Activated CD4-positive, alpha-beta T cell treated with anti-CD3 and anti-CD28 coated beads, Interleukin-10, Interleukin-2, amounts not matched to agents 100 ng/mL and 50 ng/mL, durations not matched to agents 16 hours and 8 hours (primary cell): ENCODE measurements around the gene MIER2.
A peak's percentile ranks its signal among the peaks of the same experiment; 100 is the strongest.
"Not testable (repeated sequence)": the region's sequence is repeated elsewhere in the genome, so short reads cannot be mapped to it uniquely, and the experiment has no call there.

Experiments used
- DNase-seq: peaks from one replicate; pipeline ENCODE4 v3.0.0-alpha.2; 2020

The MIER2 gene

GRCh38 chr19:355536-355935, 10.9 kb upstream of the MIER2 start:
- DNase-seq, result not testable (repeated sequence)

- no peak for DNase-seq
Observed at GRCh38 chr19:355134-355533, 10.5 kb upstream of the MIER2 start.

DNA sequence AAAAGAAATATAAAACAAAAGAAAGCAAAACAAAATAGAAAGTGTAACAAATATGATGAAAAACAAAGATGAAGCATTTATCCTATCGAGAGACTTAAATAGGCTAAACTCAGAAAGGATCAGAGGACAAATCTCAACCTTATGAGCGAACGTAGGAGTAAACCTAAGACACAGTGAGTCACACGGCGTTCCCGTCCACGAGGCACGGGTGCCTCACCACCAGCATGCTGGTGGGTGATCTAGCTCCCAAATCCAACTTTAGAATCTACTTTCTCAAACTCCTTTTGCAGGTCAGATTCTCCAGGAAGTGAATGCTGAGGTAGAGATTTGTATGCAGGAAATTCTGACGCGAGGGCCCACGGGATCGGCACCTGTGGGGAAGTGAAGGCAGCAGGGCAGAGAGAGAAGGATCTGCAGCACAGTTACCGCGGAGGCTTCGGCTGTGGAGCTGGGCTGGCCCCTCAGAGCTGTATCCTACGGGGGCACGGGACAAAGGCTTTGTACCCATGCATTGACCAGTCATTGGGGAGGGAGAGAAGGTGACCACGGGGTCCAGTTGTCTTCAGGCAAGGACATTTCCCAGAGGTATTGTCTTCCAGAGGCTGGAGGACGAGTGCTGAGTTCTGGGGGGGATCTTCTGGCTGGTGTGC, 7.5 kb upstream of the MIER2 start:
- no peak for DNase-seq

DNA sequence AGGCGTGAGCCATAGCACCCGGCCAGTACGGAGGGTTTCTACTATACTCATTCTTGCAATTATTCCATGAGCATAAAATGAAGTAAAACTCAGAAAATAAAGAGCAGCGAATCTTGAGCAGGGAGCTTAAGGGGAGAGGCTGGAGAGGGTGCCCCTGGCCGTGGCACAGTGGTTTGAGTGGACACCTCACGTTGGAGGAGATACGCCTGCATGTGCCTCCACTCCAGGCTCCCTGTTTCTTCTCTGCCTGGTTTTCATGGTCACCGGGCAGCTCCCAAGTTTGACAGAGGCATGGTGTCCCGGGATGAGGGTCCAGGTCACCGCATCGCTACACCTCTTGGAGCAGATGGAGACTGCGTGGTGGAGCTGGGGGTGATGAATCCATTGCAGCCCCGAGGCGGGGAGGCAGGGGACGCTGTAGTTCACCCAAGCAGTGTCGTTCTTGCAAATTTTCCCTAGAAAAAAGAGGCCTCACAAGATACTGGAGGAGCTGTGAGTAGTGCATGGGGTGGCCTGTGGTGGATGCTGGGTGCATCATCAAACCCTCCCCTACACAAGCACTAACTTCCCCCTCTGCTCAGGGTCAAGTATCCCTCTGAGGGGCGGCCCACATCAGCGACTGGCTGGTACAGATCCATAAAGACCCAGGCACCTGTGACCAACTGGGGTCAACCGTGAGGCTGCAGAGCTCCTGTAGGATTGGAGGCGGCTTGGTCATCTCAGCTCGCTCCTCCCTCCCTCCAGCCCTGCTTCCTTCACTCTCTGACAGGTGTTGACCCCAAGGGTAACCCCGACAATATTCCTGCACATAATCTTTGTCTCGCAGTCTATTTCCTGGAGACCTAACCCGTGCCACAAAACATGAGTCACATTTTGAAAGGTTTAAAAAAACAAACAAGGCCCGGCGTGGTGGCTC, 3.6 kb upstream of the MIER2 start:
- DNase-seq, result no peak

GRCh38 chr19:345320-345879, 804 bp upstream of the MIER2 start:
- DNase-seq, result no peak

- DNase-seq, result peak; percentile 22
Observed at GRCh38 chr19:343941-344624, 513 bp downstream of the MIER2 start.

- no peak for DNase-seq
Observed at GRCh38 chr19:343451-343931, 1.1 kb downstream of the MIER2 start.

- DNase-seq, result no peak
Observed at GRCh38 chr19:342801-343421, 1.7 kb downstream of the MIER2 start.

- DNase-seq, result no peak
Observed at GRCh38 chr19:342128-342455, 2.5 kb downstream of the MIER2 start.

GRCh38 chr19:341386-342127, 3.0 kb downstream of the MIER2 start:
- no peak for DNase-seq

- no peak for DNase-seq
Observed at GRCh38 chr19:340620-341385, 3.8 kb downstream of the MIER2 start.

DNA sequence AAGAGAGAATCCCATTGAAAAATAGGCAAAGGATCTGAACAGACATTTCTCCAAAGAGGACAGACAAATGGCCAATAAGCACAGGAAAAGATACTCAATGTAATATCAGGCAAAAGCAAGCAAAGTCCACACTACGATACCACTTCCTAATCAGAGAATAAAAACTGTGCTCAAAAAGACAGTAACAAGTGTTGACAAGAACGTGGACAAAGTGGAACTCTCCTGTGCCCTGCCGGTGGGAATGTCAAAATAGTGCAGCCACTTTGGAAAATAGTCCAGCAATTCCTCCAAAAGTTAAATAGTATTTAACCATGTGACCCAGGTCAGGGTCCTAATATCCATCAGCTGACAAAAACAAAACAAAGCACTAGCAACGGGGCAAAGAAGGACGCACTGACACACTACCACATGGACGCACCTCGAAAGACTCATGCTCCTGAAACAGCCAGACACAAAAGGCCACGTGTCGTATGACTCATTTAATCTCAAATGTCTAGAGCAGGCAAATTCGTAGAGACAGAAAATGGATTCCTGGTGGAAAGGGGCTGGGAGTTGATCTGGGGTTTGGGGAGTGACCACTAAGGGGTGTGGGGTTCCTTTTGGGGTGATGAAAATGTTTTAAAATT, 5.2 kb downstream of the MIER2 start:
- no peak for DNase-seq

GRCh38 chr19:338421-338820, 6.2 kb downstream of the MIER2 start:
- no peak for DNase-seq

- DNase-seq, result no peak
Observed at GRCh38 chr19:336067-336614, 8.5 kb downstream of the MIER2 start.

DNA sequence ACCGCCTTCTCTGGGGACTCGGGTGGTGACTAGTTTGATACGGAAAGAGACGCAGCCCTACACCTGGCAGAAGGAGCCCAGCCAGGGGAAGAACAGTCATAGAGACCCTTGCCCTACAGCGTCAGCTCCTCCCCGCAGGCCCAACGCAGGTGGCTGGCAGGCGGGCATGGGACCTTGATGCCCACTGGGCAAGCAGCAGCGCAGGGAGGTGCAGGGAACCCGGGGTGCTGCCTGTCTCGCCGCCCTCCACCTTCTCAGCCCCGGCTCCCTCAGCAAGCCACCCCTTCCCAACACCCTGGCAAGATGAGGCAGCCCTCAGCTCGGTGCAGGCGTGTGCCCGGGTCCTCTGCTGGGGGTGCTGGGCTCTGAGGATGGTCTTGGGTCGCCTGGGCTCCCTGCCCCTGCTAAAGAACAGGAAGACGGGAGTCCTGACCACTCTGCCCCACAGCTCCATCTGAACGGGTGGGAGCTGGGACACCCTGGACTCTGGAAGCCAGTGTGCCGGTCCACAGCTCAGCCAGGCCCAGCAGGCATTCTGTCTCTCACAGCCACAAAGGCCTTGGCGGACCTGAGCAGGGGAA, 9.0 kb downstream of the MIER2 start:
- no peak for DNase-seq

DNA sequence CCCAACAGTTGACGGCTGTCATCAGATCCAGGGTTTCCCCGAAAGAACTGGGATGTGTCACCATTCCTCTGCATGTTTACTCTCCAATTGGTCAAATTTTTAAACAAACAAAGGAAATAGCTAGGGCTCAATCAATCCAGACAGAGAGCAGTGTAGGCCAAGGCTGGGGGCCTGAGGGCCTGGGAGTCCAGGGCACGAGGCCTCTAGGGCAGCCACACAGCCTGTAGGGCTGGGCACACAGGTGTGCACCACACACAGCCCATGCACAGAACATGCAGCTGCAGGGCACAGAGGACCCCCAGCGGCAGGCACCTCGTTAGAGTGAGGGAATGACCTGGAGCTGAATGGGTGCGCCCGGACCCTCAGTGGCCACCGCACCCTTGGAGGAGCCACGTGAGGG, 9.5 kb downstream of the MIER2 start:
- DNase-seq, result no peak

DNA sequence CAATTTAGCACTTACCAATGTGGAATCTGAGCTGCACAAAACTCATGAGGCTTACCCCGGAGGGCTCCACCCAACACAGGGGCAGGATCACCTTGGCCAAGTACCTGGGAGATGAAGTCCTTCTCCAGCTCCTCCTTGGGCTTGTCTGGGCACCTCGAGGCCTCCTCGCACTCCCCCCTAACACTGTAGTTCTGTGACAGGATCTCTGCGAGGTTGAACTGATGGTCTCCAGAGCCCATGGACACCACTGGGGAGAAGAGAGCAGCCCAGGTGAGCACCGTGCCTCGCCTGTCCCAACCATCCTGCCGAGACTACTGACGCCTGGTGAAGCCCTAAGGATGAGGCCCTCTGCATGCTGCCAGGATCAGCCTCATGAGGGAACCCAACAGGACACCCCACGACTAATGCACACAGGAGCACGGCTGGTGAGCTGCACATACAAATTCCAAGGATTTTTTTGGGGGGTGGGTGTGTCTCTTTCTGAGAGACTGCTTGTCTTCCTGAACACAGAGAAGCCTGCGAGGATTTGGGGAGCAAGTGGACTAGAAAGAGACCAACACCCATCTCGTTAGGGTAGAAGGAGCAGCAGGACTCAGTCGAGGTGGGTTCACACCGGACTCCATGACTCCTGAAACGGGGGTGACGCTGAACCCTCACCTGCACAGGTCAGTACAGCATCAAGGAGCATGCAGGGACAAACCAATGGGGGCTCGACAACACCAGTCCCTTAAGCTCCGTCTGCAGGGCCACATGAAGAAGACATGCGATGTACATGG, 10.1 kb downstream of the MIER2 start:
- DNase-seq, result no peak

DNA sequence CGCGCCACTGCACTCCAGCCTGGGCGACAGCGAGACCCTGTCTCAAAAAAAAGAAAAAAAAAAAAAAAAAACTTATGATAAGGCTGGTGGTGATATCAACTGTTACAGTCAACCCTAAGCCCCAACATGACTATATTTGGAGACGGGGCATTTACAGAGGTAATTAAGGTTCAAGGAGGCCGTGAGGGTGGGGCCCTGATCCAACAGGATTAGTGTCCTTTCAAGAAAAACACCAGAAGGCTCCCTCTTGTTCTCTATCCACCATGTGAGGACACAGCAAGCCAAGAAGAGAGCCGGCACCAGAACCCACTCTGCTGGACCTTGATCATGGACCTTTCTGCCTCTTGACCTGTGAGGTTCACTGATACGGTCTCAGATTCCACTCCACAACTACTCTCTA, 14.1 kb downstream of the MIER2 start:
- DNase-seq, result no peak

GRCh38 chr19:329876-330275, 14.7 kb downstream of the MIER2 start:
- DNase-seq, result no peak
